Measurements from ENCODE around the gene ANO10.

Gene ANO10

DNA sequence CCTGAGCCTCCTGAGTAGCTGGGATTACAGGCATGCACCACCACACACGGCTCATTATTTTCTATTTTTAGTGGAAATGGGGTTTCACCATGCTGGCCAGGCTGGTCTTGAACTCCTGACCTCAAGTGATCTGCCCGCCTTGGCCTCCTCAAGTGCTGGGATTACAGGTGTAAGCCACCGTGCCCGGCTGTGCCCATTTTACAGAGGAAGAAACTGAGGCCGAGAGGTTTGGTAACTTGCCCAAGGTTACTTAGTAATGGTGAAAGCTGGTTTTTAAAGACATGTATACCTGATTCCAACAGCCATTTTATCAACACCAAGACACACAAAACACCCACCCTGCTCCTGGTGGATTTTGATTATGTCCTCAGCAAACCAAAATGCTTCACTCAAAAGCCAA, 206.7 kb downstream of the ANO10 start:
- DNase-seq (ENCODE audit: low spot score) = no peak

DNA sequence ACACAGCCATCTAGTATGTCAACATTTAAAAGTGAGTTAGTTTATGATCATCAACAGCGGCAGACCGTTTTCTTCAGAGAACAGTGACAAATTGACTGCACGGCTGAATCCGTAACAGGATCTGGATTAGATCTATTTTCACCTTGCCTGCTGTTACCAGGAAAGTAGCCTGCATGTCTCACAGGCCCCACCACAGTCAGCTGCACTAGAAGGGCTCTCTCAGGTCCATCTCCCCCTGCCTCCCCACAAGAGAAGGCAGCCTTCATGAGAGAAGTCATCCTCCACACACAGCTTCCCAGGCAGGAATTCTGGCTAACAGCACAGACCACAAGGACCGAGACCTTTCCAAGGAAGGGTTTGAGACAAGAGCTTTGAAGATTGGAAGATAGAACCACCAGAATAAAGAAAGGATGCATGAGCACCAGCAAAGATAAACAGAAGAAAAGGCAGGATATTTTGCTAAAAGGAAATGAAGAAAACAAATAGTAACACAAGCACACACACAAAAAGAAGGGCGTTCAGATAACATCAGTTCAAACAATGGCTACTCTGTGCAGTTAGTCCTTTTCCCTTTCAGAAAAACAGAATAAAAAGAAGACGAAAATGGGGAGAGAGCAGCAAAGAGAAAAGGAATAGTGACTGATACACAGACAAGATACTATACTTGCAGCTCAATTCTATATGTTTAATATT, 208.0 kb downstream of the ANO10 start:
- no peak for DNase-seq (ENCODE audit: low spot score)

DNA sequence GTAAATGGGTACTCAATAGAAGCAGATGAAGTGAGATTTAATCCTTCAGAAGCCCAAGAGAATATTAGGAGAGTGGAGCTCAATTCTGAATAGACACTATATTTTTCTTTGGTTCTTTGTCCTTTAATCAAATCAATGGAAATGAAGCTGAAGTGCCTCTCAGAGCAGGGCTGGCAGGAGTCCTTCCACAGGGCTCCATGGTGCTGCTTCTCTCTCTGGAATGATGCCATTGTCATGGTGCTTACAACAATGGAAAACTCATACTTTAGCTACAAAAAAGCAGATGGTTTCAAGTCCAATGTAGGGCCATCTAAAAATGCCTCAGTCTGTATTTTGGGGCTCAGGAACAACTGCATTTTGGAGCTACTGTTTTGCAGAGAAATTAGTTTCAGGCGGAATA, 210.4 kb downstream of the ANO10 start:
- DNase-seq (ENCODE audit: low spot score) = no peak

DNA sequence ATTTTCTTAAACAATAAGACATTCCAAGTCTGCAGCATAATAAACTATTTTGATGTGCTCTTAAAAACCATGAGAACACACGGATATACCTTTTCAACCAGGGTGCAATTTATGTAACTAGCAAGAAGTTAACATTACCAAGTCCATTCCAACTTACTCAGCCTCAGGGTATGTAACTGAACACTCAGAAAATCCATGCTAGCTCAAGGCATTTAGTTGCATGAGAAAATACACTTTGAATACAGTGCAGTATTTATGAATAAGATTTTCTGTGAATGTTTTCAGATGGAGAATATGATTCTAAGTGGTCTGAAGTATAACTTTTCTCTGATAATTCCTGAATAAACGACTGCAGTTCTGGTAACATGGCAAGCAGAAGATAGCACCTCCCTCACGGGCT, 211.2 kb downstream of the ANO10 start:
- no peak for DNase-seq (ENCODE audit: low spot score)

DNA sequence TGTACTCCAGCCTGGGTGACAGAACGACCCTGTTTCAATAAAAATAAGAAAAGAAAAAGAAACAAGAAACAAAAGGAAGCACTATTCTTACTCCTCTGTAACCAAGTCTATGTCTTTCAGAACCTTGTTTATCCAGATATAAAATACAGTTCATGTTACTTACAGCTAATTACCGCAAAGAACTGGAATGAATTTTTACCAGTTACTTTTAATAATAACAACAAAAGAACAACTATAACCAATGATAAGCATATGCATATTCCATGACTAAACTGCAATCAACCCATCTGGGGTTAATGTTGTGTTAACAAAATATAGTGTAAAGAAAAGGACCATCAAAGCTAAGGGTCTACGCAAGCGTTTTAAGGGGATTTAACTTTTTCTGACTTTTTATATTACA, 212.3 kb downstream of the ANO10 start:
- DNase-seq (ENCODE audit: low spot score) = no peak

DNA sequence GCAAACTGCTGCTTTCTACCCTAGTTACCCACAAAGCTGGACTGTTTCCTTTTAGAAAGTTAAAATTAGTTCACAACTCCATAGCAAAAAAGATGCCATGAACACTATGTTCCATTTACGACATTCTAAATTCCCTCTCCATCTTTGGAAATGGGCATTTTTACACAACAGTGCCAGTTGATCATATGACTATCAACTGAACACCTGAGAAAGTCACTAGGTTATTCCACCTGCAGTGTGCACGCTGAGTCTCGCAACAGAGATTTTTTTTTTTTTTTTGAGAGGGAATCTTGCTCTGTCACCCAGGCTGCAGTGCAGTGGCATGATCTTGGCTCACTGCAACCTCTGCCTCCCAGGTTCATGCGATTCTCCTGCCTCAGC, 215.2 kb downstream of the ANO10 start:
- DNase-seq (ENCODE audit: low spot score) = no peak

DNA sequence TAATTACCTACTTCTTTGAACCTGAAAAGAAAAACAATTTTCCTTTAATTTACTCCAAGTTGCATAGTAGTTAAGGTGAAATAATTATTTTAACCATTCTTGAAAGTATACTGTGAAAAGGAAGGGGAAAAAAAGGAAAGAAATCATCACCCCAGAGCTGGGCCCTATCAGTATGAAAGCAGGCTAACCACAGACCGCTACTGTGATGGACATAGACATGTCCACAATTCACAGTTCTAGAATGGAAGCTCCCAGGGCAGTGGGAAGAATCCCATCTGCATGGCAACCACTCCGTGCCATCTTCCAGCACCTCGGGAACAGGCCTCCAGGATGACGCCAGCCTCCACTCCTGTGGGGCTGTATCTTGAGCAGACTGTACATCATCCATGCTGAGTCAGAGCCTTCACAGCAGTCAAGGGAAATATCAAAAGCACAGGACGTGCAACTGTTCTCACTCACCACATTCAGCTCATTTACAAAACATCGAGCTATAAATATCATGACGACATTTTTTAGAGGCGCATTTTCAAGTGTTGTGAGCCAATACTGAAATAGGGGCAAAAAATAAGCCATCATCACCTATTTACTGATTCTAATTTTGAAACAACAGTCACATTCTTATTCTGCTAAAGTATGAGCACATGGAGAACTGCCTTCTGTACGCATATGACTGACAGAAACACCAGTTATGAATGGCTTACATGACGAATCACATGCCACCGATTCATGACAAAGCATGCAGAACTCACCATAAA, 215.7 kb downstream of the ANO10 start:
- no peak for DNase-seq (ENCODE audit: low spot score)

DNA sequence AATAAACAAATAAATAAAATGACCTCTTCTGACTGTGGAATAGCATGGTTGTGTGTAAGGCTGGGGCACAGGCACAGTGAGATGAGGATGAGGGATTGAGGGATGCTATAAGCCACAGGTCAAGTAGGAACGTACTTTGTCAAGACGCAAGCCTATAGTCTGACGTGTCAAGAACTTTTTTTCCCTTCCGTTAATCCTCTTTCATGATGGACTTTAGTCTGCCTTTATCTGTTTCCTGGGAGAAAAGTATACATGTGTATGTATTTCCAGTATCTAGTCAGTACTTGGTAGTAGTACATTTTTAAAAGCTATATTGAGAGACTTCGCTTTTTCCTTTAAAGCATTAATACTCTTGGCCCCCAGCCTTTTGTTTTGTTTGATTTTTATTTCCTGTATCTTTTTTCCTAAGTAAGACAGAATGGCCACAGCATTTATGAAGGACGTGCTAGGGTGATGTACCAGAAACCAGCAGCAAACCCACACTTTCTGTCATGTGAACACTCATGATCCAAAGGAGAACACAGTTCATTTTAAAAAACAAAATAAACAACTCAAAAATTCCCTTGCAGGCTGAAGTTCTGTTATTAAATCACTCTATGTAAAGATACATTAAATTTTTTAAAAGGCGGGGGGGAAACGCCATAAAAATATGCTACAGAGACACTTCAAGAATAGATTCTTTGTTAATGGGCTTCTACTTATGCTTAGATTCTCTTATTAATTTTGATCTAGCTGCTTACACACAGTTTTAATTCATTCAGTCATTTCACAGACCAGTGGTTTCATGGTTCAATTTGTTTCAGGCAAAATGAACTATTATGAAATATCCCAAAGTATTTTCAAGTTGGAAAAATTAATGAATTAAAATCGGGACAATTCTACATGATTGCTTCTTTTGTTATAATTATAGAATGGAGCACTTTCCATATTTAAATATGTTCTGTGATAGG, 220.8 kb downstream of the ANO10 start:
- no peak for DNase-seq (ENCODE audit: low spot score)

DNA sequence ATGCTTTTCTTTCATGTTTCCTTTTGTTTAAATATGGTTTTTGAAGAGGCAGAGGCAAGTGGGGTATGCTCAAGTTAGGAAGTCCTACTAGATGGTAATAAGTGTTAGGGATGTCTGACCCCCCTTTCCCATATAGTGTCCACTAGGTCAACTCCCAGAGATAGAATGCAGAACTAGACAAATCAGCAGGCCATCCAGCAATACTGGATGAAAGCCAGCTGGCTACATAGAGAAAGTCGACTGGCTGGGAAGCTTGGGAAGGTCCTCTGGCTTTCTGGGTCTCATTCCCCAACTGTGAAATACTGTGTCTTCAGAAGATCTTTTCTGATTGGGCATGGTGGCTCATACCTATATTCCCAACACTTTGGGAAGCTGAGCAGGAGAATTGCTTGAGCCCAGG, 221.6 kb downstream of the ANO10 start:
- DNase-seq (ENCODE audit: low spot score) = no peak

DNA sequence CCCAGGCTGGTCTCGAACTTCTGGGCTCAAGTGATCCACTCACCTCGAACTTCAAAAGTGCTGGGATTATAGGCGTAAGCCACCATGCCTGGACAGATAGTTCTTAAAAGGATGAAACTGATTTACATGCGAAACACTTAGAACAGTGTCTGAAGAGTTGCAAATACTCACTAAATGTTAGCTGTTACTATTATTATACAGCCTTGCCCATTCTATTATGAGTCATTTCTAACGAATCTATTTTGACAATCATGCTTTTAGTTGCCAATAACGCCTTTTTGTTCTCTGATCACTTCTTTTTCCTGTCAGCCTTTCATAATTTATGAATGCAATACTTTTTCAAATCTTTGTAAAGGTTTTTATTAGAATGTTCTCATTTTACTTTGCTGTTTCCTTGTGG, 222.8 kb downstream of the ANO10 start:
- DNase-seq (ENCODE audit: low spot score) = no peak

DNA sequence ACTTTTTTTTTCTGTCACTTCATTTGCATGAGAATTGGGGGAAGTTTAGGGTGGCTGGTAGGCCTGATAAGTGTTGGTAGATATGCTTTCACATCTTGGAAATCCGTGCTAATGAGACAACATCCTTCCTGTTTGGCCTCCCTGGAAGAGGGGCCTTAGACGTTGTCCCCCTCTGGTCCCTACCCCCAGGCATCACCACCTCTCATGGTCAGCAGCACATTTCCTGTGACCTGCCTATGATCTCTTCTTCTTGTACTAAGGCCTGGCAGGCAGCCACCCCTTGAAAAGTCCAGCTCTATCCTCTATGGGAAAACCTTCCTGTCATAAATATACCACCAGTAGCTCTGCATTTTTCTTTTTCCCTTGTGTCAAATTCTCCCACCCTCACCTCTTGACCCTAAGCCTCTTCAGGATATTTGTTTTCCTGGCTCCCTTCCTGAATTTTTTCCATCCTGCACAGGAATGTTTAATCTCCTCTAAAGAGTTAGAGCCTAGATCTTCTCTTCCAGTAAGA, 227.7 kb downstream of the ANO10 start:
- DNase-seq (ENCODE audit: low spot score) = no peak

DNA sequence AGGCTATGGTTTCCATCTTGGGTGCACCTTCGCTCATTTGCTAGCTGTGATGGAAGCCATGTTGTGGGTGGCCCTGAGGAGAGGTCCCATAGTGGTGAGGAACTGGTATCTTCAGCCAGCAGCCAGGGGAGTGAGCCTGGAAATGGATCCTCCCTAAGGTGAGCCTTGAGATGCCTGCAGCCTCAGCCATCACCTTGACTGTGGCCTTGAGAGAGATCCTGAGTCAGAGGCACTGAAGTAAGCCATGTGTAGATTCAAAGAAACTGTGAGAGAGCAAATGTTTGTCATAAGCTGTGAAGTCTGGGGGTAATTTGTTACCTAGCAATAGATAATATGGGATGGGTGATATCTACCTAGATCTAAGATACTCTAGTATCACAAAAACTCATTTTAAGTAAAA, 230.2 kb downstream of the ANO10 start:
- DNase-seq (ENCODE audit: low spot score) = no peak

DNA sequence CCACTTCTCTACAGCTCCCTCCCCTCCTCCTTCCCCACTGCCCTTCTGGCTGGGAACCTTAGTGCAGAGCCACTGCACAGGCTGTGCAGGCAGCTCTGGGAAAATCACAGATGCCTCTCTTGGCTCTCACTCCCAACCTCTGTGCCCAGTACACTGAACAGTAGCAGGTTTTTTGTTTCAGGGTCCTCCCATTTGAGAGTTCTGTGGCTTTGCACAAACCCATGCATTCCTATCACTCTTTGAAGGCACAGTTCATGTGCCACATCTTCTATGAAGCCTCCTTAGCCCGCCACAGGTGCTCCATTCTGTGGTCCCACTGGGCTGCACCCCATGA, 231.6 kb downstream of the ANO10 start:
- DNase-seq (ENCODE audit: low spot score) = no peak

DNA sequence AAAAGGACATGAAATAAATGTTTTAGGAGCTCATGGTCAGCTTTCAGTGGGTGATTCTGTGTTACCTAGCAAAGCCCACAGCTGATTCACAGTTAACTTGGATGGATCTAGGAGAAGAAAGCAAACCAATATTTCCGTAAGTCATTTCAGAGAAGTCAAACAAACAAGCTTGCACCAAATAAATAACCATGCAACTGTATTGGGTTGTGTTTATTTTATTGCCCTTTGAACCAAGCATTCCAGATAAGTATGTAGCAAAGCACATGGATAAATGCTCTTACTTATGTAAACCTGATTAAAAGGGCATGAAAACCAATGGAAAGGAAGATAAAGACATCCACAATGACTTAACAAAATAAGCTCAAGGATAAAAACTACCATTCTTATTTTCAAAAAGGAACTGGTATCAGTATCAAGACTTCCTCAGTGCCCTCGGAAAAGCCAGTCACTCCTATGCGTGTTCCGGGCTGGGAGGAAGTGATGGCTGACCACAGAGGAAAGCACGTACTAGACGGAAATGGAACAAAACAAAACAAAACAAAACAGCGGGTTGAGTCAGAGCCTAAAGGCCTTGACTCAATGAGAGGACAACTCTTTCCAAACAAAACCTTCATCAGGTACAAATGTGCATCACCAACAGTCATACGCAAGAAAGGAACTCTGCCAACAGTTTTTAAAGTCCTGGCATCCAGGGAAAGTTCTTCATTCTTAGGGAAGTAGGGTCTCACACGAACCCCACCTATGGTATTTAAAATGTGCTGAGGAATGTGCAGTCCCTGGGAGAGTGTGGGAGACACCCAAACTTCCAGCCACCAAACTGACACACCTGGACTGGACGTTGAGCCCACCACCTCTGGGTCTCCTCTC, 232.2 kb downstream of the ANO10 start:
- DNase-seq (ENCODE audit: low spot score) = no peak

DNA sequence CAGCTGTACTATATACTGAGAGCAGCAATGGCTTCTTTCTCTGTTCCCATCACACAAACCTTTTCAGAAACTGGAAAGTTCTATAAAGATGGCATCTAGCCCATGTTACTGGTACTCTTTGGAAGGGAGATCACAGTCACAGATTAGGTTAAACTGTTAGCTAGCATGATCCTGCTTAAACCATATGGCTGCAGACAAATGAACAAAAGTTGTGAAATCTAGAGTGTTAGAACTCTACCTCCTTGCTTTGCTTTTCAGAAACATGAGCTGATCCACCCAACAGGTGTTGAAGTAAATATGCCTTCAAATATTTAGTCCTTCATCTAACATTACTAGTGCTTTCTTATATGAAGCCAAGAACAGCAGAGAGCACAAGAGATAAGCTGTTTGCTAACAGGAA, 232.9 kb downstream of the ANO10 start:
- no peak for DNase-seq (ENCODE audit: low spot score)

DNA sequence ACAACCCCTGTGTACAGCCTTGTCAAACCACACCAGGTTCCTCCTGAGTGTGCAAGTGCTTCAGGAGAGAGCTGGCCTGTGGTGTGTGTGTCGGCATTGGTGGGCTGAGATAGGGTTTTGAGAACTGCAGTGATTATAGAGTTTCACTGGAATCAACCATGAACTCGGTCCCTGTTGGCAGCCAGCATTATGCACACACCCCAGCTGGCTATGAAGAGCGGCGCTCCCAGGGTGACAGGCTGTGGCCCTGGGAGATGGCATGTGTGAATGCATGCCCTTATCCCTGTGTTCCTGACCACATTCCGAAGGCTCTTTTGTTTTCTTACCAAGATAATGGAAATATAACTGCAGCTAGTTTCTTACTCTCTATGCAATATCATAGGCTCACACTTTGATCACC, 233.6 kb downstream of the ANO10 start:
- no peak for DNase-seq (ENCODE audit: low spot score)

DNA sequence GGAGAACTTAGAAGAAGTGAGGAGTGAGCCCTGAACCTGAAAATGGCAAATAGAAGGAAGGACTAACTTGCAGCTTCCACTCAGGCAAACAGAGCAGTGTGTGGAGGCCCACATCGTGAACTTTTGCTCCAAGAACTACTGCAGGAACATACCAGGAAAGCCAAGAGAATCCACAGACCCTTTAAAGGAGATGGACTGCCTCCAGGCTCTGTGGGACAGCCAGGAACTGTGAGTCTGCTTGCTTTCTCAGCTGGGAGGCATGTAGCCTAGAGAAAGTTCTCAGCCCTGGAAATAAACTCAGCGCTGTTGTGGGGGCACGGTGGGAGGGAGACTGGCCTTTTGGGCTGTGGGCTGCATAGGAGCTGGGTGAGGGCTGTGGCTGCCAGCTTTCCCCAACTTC, 242.5 kb downstream of the ANO10 start:
- DNase-seq (ENCODE audit: low spot score) = peak; percentile 52

DNA sequence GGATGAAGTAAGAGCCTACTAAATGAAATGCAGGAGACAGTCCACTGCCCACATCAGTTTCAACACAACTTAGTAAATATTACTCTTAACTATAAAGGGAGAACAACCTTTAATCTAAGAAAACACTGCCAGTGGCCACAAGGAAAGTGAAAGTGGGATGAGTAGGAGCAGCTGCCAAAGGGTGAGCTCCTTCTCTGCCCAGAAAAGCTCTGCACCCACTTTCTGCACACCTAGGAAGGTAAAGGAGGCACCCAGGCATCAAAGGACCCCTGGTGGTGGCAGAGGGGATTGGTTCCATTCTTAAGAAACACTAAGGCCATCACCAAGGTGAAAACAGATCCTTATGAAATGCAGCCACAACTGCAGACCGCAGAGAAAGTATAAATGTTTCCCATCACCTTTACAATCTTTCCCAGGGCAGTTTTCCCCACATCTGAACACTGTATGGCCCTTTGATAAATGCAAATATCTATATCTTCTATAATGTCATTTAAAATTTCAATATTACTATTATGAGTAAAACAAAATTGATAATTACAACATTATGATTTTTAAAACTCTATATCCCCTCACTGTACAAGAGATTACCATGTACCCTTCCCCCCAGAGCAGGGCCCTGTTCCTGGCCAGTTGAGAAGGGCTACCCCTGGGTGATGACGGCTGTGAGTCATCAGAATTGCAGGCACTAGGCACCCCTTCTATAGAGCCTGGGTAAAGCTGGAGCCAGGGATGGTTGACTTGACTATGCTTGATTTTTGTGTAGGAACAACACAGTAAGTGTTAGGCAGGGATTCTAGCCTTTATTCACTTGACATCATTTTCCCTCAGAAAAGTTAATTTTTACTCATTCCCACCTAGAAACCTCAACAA, 243.5 kb downstream of the ANO10 start:
- no peak for DNase-seq (ENCODE audit: low spot score)

DNA sequence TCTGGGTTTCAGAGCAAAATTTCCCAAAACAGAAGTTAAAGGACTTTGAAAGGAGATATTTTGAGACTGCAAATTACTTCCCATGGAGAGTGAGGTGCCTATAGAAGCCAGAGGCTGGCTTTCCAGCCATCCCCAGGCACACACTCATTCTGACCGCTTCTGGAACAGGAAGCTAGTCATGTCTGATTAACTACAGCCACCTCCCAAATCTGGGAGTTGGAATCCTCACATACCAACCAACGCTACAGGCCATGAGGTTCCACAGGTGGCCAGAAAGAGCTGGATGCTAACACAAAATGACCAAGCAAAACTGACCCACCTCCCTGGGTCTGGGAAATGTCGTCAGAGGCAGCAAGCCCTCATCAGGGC, 248.3 kb downstream of the ANO10 start:
- no peak for DNase-seq (ENCODE audit: low spot score)

DNA sequence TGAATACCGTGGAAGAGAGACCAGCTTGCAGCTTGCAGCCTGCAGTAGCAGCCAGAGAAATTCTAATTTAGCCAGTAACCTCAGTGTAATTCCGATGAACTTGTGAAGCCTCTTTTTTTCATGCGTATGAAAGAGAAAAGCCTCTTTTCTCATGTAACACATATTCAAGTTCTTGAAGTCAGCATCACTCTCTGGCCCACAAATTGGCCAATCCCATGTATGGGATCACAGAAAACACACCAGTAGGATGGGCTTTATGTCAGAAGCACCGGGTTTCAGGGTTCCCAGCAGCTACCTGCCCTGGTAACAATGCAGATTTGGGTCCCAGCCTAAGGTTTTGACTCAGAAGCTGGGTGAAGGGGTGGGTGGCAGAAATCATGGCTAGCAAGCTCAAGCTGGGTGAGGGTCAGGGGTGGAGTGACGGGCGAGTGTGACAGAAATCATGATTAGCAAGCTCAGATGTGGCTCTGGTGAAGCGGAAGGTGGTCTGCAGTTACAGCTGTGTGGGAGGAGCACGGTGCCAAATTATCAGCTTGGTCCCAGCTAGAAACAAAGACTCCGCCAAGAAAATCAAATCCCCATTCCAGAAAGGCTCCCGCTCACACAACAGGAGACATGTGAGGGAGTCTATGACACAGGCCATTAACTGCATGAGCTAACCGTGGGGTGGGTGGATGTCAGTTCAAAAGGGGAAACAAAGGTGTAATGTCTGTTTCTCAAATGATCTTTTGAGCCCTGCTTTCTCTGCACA, 248.8 kb downstream of the ANO10 start:
- no peak for DNase-seq (ENCODE audit: low spot score)

All from hepatic stellate cell (primary cell).